OCI-LY7 (cell line): ENCODE data around the gene GLCCI1. TPM values are rescaled to one million over a fixed set of nuclear protein-coding genes. Genes with fewer than 3 reads are reported as not detected.

Source experiments
- BruUV-seq: library from RNA; stranded (reverse); fragments of 400-500 nt; replicated peaks from 2 replicates; lab custom pipeline; 2021; lab: Mats Ljungman, UMichigan
- CTCF ChIA-PET: fragments of 300-600 bp; sonication (Branson Sonifier 250); formaldehyde crosslinking; loops from one replicate; lab custom pipeline; 2022; ENCODE audit warnings: antibody characterized with exemption; ENCODE audit not compliant: unreplicated experiment; lab: Charles Lee
- POLR2A ChIA-PET: fragments of 300-600 bp; sonication (Branson Sonifier 250); formaldehyde crosslinking; loops from one replicate; lab custom pipeline; 2022; ENCODE audit warnings: antibody characterized with exemption; lab: Charles Lee
- DNase-seq: peaks from one replicate; pipeline ENCODE4 v3.0.0-alpha.2; 2015; ENCODE audit warnings: low spot score
- H2AFZ ChIP-seq: fragments of 200-600 bp; sonication (generic), shearing (Covaris generic); 2 replicates; pipeline ENCODE4 v1.6.1; 2014; ENCODE audit warnings: mild to moderate bottlenecking, antibody characterized with exemption, low read length, moderate library complexity
- H3K27ac ChIP-seq: fragments of 200-600 bp; sonication (generic); 2 replicates; pipeline ENCODE4 v1.5.1; 2014; ENCODE audit warnings: mixed run types, low read depth, mild to moderate bottlenecking, moderate library complexity, low read length, inconsistent platforms; ENCODE audit not compliant: poor library complexity, severe bottlenecking
- H3K36me3 ChIP-seq: fragments of 200-600 bp; sonication (generic); 2 replicates; pipeline ENCODE4 v1.6.1; 2014; ENCODE audit warnings: mild to moderate bottlenecking, antibody characterized with exemption, low read length, moderate library complexity, mixed read lengths; ENCODE audit not compliant: insufficient read depth
- H3K4me1 ChIP-seq: fragments of 200-600 bp; sonication (generic); 2 replicates; pipeline ENCODE4 v1.5.1; 2014; ENCODE audit warnings: mild to moderate bottlenecking, low read length; ENCODE audit not compliant: insufficient read depth, poor library complexity, severe bottlenecking
- H3K4me2 ChIP-seq: fragments of 200-600 bp; sonication (generic); 2 replicates; pipeline ENCODE4 v1.6.1; 2014; ENCODE audit warnings: mild to moderate bottlenecking, low read length
- H3K4me3 ChIP-seq: fragments of 200-600 bp; sonication (generic); 2 replicates; pipeline ENCODE4 v1.5.1; 2014; ENCODE audit warnings: mild to moderate bottlenecking, low read depth, low read length; ENCODE audit not compliant: poor library complexity, severe bottlenecking
- H3K79me2 ChIP-seq: fragments of 200-600 bp; sonication (generic); 2 replicates; pipeline ENCODE4 v1.6.1; 2016; ENCODE audit warnings: low read depth, mild to moderate bottlenecking, low read length, moderate library complexity, mixed read lengths; ENCODE audit not compliant: insufficient read depth
- H3K9me2 ChIP-seq: fragments of 200-600 bp; sonication (generic); 2 replicates; pipeline ENCODE4 v1.6.1; 2016; ENCODE audit warnings: mild to moderate bottlenecking, low read length, mixed read lengths; ENCODE audit not compliant: insufficient read depth
- H3K9me3 ChIP-seq: fragments of 200-600 bp; sonication (generic); 2 replicates; pipeline ENCODE4 v1.6.1; 2014; ENCODE audit warnings: mild to moderate bottlenecking, mixed run types, low read length, mixed read lengths
- H4K20me1 ChIP-seq: fragments of 200-600 bp; sonication (generic); 2 replicates; pipeline ENCODE4 v1.6.1; 2014; ENCODE audit warnings: mild to moderate bottlenecking, antibody characterized with exemption, low read length, moderate library complexity, mixed read lengths; ENCODE audit not compliant: insufficient read depth
- CTCF ChIP-seq: fragments of 200-600 bp; sonication (generic); conservative IDR thresholded peaks from 2 replicates; pipeline ENCODE4 v1.5.1; 2014; ENCODE audit warnings: mild to moderate bottlenecking, antibody characterized with exemption, low read length, moderate library complexity, mixed read lengths
- EZH2phosphoT487 ChIP-seq: fragments of 200-600 bp; sonication (generic); IDR thresholded peaks from 2 replicates; pipeline ENCODE4 v1.6.1; 2018; ENCODE audit warnings: low read depth, borderline replicate concordance, mild to moderate bottlenecking, mixed run types, antibody characterized with exemption, low read length, moderate library complexity, mixed read lengths
- intact Hi-C: fragments of 100-400 bp; cut with micrococcal nuclease; formaldehyde crosslinking; loops from one replicate; pipeline ENCODE4 v1.10.0; 2022; ENCODE audit not compliant: unreplicated experiment
- total RNA-seq, 2 experiments: library from RNA; depleted of rRNA in 1 of 2; stranded (reverse); fragments of >200 nt in 1 of 2; shearing (Covaris generic) in 1 of 2; gene quantifications; 2 replicates each; pipeline ENCODE4 v1.2.3, GENCODE V29; 2014 to 2022

GLCCI1 gene
- total RNA-seq, 2 experiments from 2014 or later: 21.3 to 85.6 TPM

DNA sequence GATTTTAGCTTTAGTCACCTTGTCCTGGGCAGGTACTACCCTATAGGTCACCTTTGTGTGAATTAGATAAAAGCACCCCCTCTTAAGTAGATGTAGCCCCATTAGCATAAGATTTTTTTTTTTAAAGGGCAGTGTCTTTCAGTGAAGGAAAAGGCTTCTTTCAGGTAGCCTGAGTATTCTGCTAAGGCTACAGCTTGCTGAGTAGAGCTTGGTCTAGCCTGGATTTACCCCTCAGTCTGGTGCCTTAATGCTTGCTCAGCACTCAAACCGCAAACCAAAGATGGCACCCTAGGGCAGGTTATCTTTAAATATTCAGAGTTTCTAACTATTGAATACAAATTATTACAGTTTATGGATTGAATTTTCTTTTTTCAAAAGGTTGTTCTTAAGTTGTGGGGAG is 83.4 kb downstream of the GLCCI1 start:
- POLR2A ChIA-PET: interaction anchor here (0.6 to 1.4 kb wide), 3 partner anchors 11 to 279 kb away, joined by 3 to 5 read pairs (median 4); no protein-coding TSS in a partner anchor
- no peak overlapping the region for H2AFZ ChIP-seq
- intact Hi-C loops: no loop called here
- no peak overlapping the region for H3K4me3 ChIP-seq
- H3K4me2 ChIP-seq: no peak overlapping the region
- no peaks in the 10 kb centered on the region for H3K4me1 ChIP-seq
- H3K9me3 ChIP-seq: no peaks in the 10 kb centered on the region
- BruUV-seq: no TSS peak
- CTCF ChIA-PET: no interaction called here
- no peaks in the 10 kb centered on the region for H3K9me2 ChIP-seq
- 0 out of 2 replicates have a peak, but pooled peaks cover 5% of the 10 kb centered on the region for H4K20me1 ChIP-seq
- TF ChIP-seq CTCF (no peak), EZH2phosphoT487 (no peak)
- H3K27ac ChIP-seq: no peak overlapping the region
- peaks cover 17% of the 10 kb centered on the region; the same call in 1 of the 2 replicates for H3K79me2 ChIP-seq
- H3K36me3 ChIP-seq: peaks cover 37% of the 10 kb centered on the region
- DNase-seq: no peak

DNA sequence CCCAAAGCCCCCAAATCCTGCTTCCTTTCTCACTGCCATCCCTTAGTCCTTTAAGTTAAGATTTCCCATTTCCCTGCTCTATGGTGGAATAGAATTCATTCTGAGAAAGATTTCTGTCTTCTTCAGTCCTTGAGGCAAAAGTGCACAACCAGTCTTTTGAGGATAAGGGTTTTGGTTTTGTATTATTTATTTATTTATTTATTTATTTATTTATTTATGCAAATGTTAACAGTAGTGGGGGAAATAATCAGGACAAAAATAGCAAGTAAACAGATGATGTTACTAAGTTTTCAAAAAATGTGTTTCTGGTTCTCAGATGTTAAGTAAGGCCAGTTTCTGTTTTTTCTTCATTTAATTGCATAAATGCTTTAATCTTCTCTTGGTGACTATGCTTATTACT is 84.2 kb downstream of the GLCCI1 start:
- intact Hi-C loops: no loop called here
- no peaks in the 10 kb centered on the region for H3K9me2 ChIP-seq
- no peak overlapping the region for H3K4me2 ChIP-seq
- no TSS peak for BruUV-seq
- H3K79me2 ChIP-seq: peaks cover 17% of the 10 kb centered on the region; the same call in 1 of the 2 replicates
- H3K4me3 ChIP-seq: no peak overlapping the region
- CTCF ChIA-PET: no interaction called here
- H3K4me1 ChIP-seq: no peaks in the 10 kb centered on the region
- H2AFZ ChIP-seq: no peak overlapping the region
- TF ChIP-seq CTCF: no peak
- TF ChIP-seq EZH2phosphoT487: no peak
- 0 out of 2 replicates have a peak, but pooled peaks cover 5% of the 10 kb centered on the region for H4K20me1 ChIP-seq
- H3K27ac ChIP-seq: no peak overlapping the region
- H3K9me3 ChIP-seq: no peaks in the 10 kb centered on the region
- POLR2A ChIA-PET: no interaction called here
- DNase-seq: no peak
- peaks cover 45% of the 10 kb centered on the region for H3K36me3 ChIP-seq

GRCh38 chr7:8056439-8056838 is 87.8 kb downstream of the GLCCI1 start:
- no peaks in the 10 kb centered on the region for H4K20me1 ChIP-seq
- TF ChIP-seq EZH2phosphoT487: no peak
- no peak for TF ChIP-seq CTCF
- H3K79me2 ChIP-seq: 0 out of 2 replicates have a peak, but pooled peaks cover 5% of the 10 kb centered on the region
- no peaks in the 10 kb centered on the region for H3K4me1 ChIP-seq
- intact Hi-C loops: no loop called here
- BruUV-seq: no TSS peak
- H3K9me3 ChIP-seq: no peaks in the 10 kb centered on the region
- no peaks in the 10 kb centered on the region for H3K9me2 ChIP-seq
- H2AFZ ChIP-seq: no peak overlapping the region
- H3K4me3 ChIP-seq: no peak overlapping the region
- CTCF ChIA-PET: no interaction called here
- DNase-seq: no peak
- POLR2A ChIA-PET: interaction anchor here (0.7 to 0.8 kb wide), 2 partner anchors 242 to 284 kb away, joined by 3 to 4 read pairs; no protein-coding TSS in a partner anchor
- no peak overlapping the region for H3K27ac ChIP-seq
- H3K36me3 ChIP-seq: peaks cover 59% of the 10 kb centered on the region
- H3K4me2 ChIP-seq: no peak overlapping the region
